GM18505 (cell line): Measurements from ENCODE around the gene PRR15.
"Not testable (repeated sequence)": the region's sequence is repeated elsewhere in the genome, so short reads cannot be mapped to it uniquely, and the experiment has no call there.

Experiments
- ATAC-seq: cut with Tn5 transposase; IDR thresholded peaks from one replicate; pipeline ENCODE4 v1.9.1; 2021; ENCODE audit not compliant: unreplicated experiment
- POLR2A ChIP-seq: IDR thresholded peaks from 4 replicates; pipeline ENCODE4 v1.6.1; 2011; ENCODE audit warnings: borderline replicate concordance; ENCODE audit not compliant: insufficient read depth, insufficient read length; ENCODE audit errors: extremely low read depth

The PRR15 gene, protein sequence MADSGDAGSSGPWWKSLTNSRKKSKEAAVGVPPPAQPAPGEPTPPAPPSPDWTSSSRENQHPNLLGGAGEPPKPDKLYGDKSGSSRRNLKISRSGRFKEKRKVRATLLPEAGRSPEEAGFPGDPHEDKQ

DNA sequence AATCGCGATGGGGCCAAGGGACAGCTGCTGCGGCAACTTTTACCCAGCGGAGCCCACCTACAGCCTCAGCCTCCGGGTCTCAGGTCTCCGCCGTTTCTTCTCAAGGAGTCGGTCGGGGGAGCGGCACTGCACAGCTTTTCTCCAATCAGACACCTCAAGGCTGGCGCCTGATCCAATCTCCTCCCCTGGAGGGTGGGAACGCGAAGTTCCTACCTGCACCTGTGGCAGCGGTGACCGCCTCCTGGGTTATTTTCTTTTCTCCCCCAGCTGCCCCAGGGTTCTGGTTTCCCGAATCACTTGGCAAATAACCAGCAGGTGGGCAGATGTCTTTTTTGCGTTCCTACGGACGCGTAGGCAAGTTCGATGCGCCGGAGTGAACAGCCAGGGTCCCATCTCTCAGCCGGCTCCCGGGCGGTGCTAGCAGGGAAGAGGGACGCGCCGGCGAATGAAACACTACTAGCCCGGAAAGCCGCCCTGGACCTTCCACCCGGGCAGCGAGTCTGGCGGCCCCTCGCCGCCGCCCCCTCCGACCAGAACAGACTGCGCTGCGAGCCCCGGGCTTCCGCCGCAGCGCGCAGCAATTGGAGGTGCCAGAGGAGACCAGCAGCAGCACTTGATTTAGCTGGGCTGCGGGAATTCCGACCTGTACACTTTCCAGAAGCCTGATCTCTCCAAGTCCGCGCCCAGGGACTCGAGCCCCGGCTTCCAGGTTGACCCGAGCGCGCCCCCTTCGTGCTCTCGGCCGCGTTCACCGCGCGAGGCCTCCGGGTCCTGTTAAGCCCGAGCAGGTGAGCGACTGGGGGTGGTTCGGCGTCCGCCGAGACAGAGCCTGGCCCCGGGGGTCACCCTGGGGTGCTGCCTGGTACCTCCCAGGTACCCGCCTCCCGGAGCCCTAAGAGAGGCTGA lies at the start of gene PRR15:
PRR15 (plus strand) TSS at position 246 of the 906 bp plus-strand sequence. CDS start 2,495 bp downstream, outside the sequence.
- no peak for ATAC-seq

DNA sequence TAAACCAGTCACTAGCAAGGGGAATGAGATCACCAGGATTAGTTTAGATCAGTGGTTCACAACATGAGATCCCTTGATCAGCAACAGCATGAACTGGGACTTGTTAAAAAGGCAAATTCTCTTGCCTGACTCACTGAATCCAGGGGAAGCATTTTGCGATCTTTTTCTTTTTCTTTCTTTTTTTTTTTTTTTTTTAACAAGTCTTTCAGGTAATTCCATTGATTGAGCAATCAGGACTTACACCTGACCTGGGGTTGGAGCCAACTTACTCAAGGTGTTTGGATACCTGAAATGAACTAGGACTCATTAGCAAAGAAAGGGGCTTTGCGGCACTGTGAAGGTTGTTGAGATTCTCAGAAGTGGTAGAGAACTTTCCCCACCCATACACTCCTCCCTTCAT lies 47.1 kb upstream of the PRR15 start:
- TF ChIP-seq POLR2A, result no peak
- no peak for ATAC-seq

More for the DNA sequence above, at the start of gene PRR15:
- no peak for TF ChIP-seq POLR2A

DNA sequence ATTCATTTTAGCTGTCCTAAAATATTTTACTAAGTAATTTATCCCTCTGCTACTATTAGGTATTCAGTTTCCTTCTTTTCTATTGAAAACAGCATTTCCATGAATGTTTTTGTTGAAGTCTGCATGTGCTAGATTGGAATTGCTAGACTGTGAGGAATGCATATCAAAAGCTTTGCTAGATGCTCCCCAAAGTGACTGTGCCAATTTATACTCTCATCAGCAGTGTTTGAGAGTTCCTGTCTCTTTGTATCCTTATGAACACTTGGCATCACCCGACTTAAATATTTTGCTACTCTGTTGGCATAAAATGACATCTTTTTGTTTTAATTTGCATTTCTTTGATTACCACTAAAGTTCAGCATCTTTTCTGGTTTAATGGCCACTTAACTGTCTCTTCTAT lies 45.0 kb upstream of the PRR15 start:
- no peak for TF ChIP-seq POLR2A
- ATAC-seq, result no peak

DNA sequence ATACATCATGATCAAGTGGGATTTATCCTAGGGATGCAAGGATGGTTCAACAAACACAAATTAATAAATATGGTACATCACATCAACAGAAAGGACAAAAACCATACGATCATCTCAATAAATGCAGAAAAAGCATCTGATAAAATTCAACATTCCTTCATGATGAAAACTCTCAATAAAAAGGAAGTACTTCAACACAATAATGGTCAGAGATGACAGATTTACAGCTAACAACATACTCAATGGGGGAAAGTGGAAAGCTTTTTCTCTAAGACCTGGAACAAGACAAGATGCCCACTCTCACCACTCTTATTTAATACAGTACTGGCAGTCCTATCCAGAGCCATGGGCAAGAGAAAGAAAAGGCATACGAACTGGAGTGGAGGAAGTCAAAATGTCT lies 39.9 kb upstream of the PRR15 start:
- ATAC-seq, result no peak
- TF ChIP-seq POLR2A, result no peak

DNA sequence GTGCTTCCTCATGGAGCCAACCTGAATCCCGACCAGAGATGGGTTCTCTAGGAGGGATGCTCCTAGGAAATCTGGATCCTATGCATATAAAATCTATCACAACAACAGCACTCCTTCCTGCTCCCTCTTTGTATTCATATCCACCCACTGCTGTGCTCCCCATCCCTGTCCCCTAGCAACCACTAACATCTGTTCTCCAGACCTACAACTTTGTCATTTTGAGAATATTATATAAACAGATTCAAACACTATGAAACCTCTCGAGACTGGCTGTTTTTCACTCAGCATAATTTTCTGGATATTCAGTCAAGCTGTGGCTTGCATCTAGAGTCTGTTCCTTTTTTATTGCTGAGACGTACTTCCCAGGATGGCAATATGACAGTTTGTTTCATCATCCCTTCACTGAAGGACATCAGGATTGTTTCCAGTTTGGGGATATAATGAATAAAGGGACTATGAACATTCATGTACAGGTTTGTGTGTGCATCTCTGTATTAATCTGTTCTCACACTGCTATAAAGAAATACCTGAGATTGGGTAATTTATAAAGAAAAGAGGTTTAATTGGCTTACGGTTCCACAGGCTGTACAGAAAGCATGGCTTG lies 36.0 kb upstream of the PRR15 start:
- ATAC-seq, result no peak
- TF ChIP-seq POLR2A, result no peak

DNA sequence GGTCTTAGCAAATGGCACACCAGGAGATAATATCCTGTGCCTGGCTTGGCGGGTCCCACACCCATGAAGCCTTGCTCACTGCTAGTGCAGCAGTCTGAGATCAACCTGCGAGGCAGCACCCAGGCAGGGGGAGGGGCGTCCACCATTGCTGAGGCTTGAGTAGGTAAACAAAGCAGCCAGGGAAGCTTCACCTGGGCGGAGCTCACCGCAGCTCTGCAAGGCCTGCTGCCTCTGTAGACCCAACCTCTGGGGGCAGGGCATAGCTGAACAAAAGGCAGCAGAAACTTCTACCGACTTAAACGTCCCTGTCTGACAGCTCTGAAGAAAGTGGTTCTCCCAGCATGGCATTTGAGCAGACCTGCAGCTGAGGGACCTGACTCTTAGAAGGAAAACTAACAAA lies 35.1 kb upstream of the PRR15 start:
- ATAC-seq, result not testable (repeated sequence)

DNA sequence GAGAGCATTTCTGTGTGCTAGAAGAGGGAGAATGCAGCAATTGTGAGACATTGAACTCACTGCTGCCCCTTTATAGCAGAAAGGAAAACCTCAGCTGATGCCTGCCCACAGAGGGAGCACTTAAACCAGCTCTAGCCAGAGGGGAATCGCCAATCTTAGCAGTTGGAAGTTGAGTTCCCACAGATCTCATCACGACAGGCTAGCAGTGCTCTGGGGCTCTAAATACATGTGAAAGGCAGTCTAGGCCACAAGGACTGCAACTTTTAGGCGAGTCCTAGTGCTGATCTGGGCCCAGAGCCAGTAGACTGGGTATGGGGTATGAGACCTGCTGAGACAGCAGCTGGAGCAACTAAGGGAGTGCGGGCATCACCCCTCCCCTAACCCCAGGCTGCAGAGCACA lies 25.2 kb upstream of the PRR15 start:
- TF ChIP-seq POLR2A, result no peak
- ATAC-seq, result no peak

DNA sequence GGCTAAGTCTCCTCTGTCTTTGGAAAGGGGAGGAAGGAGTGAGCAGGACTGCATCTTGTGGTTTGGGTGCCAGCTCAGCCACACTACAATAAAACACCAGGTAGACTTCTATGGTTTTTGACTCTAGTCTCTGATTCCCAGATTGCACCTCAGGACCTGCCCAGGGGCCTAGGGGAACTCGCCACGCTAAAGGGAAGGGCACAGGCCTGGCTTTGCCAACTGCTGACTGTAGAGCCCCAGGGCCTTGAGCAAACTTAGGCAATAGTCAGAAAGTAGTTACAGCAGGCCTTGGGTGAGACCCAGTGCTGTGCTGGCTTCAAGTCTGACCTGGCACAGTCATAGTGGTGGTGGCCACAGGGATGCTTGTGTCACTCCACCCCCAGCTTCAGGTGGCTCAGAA lies 24.2 kb upstream of the PRR15 start:
- ATAC-seq, result no peak
- no peak for TF ChIP-seq POLR2A

DNA sequence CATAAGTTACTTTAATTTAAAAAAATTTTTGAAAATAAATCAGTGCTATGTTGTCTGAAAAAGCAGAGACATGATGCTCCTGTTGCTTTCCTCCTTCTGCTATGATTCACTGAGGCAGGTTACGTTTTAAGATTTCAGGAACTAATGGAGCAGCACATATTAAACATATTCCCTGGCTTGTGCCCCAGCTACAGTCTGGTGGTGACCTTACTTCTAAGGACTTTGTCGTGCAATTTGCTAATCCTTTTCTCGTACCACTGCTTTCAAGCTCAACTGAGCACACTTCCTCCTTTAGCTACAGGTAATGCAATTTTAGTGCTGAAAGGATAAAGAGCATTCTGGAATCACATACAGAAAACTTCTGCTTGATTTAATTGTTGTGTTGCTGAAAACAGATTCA lies 16.2 kb upstream of the PRR15 start:
- no peak for ATAC-seq
- TF ChIP-seq POLR2A, result no peak

DNA sequence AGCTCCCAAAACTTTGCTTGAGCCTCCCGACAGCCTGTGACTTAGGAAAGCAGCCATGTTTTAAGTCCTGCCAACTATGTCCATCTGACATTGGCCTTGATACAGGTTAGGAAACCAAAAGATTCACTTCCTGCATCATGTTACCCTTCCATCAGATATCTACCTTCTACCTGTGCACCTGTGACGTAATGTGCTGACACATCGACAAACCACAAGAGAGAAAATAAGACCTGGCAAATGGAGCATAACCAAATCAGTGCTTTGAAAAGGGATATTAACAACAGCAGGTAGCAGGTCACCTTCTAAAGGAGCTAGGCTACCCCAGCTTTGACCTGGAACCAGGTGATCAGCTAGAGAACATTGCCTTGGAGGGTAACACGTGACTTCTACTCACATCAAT lies 14.8 kb upstream of the PRR15 start:
- ATAC-seq, result no peak
- no peak for TF ChIP-seq POLR2A

DNA sequence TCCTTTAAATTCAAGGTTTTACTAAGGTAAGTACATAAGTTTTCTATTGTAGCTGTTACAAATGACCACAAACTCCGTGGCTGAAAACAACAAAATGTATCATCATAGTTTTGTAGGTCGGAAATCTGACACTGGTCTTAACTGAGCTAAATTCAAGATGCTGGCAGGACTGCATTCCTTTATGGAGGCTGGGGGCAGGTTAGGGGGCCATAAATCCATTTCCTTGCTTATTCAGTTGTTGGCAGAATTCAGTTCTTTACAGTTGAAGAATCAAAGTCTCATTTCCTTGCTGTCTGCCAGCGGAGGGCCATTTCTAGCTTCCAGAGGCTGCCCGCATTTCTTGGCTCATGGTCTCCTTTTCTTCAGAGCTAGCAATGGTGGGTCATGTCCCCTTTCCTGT lies 11.2 kb upstream of the PRR15 start:
- ATAC-seq, result no peak
- TF ChIP-seq POLR2A, result no peak

DNA sequence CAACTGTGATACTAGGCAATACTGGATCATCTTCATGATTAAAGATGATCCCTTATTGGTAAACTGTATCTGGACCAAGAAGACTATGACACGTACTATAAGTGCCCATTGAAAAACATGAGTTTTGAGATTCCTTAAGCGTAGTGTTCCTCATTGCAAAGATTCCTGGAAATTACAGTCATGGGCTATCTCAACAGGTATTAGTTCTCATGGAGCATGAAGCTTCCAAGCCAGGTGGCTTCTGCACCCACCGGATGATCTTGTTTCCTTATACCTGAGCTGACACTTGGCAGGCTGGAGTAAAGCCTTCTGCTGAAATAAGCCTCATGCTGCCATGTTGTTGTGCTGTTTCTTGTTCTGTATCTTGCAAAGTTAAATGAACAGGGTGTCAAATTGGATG lies 8.6 kb upstream of the PRR15 start:
- TF ChIP-seq POLR2A, result no peak
- ATAC-seq, result no peak

DNA sequence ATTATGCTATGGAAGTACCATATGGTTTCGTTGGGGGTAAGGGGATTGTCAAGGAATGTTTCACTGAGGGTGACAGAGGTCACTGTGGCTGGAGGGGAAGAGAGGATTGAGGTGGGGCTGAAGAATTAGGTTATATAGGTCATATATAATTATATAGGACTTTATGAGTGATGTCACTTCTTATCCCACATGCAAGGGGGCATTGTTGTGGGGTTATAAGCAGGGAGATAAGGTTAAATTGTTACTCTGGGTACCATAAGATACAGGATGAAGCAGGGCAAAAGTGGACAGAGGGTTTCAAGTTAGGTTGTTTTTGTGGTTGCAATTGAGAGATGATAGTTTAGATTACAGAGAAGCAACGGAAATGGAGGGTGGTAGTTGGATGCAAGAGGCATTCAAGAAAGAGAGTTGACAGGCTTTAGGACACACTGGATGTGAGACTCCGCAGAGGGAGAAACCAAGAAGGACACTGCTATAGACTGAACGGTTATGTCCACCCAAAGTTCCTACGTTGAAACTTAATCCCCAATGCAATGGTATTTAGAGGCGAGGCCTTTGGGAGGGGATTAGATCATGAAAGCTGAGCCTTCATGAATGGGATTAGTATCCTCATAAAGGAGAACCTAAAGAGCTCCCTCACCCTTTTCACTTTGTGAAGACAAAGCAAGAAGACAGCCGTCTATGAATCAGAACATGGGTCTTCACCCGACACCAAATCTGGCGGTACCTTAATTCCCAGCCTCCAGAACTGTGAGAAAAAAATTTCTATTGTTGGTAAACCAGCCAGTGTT lies 7.0 kb upstream of the PRR15 start:
- no peak for TF ChIP-seq POLR2A
- ATAC-seq, result no peak
